CD4-positive, alpha-beta T cell treated with Interleukin-6 for 4 hours (primary cell): Measurements from ENCODE around the gene SLC25A22.
A peak's percentile ranks its signal among the peaks of the same experiment; 100 is the strongest.

Experiments
- DNase-seq: peaks from one replicate; pipeline ENCODE4 v3.0.0-alpha.2; 2020; ENCODE audit warnings: mixed read lengths

Gene SLC25A22

GRCh38 chr11:821512-822371 lies 23.7 kb upstream of the SLC25A22 start:
- DNase-seq = no peak

GRCh38 chr11:820655-821511 lies 22.8 kb upstream of the SLC25A22 start:
- DNase-seq = no peak

- DNase-seq = peak; percentile 98
These were observed 22.0 kb upstream of the SLC25A22 start for GRCh38 chr11:819943-820649.

- peak; percentile 94 for DNase-seq
These were observed 21.2 kb upstream of the SLC25A22 start for GRCh38 chr11:819129-819931.

GRCh38 chr11:818396-819128 lies 20.5 kb upstream of the SLC25A22 start, which contains the start of gene PNPLA2:
Gene PNPLA2 (plus strand): TSS chr11:818914. CDS start chr11:819719, 805 bp downstream.
- no peak for DNase-seq

GRCh38 chr11:816433-816779 lies 18.3 kb upstream of the SLC25A22 start:
- DNase-seq = no peak

- DNase-seq = no peak
These were observed 17.8 kb upstream of the SLC25A22 start for GRCh38 chr11:815675-816432.

GRCh38 chr11:813456-814096 lies 15.5 kb upstream of the SLC25A22 start:
- DNase-seq = no peak

GRCh38 chr11:813072-813455 lies 15.0 kb upstream of the SLC25A22 start:
- DNase-seq = no peak

- no peak for DNase-seq
These were observed 14.3 kb upstream of the SLC25A22 start for GRCh38 chr11:812390-812789.

- DNase-seq = no peak
These were observed 13.6 kb upstream of the SLC25A22 start for GRCh38 chr11:811446-812245.

- DNase-seq = no peak
These were observed 12.0 kb upstream of the SLC25A22 start for GRCh38 chr11:810040-810567.

- DNase-seq = peak; percentile 97
These were observed 11.4 kb upstream of the SLC25A22 start, which contains the start of gene RPLP2 for GRCh38 chr11:809287-810039. Gene RPLP2 (plus strand): TSS chr11:809967. CDS start chr11:810235, 268 bp downstream.

- DNase-seq = peak; percentile 30
These were observed 10.6 kb upstream of the SLC25A22 start for GRCh38 chr11:808427-809286.

GRCh38 chr11:804599-804964 lies 6.5 kb upstream of the SLC25A22 start:
- DNase-seq = no peak

- no peak for DNase-seq
These were observed 5.9 kb upstream of the SLC25A22 start for GRCh38 chr11:803770-804598.

- DNase-seq = no peak
These were observed 5.3 kb upstream of the SLC25A22 start for GRCh38 chr11:803467-803742.
